Lung (tissue), 12 donors: ENCODE data around the gene ENPP1. TPM values are rescaled to one million over a fixed set of nuclear protein-coding genes. Genes with fewer than 3 reads are reported as not detected.

Source experiments
- ATAC-seq: fragments of 200-7000 bp; cut with Tn5 transposase; one replicate; pipeline ENCODE4 v1.9.1; 2020; ENCODE audit warnings: moderate number of reproducible peaks; ENCODE audit not compliant: insufficient read depth, low FRiP score
- DNase-seq, 3 donors: peaks; one replicate each; pipeline ENCODE4 v3.0.0-alpha.2; 2013 to 2017
- H3K27ac ChIP-seq, 2 donors: one replicate each; pipeline ENCODE4 v1.5.1; 2013; ENCODE audit warnings: mild to moderate bottlenecking in 2 of 2, moderate library complexity in 2 of 2, control low read depth in 1 of 2, inconsistent platforms in 1 of 2, low read depth in 1 of 2, low read length in 1 of 2
- H3K27me3 ChIP-seq, 3 donors: one replicate each; pipeline ENCODE4 v1.5.1; 2013; ENCODE audit warnings: low read length in 2 of 3; ENCODE audit not compliant: control insufficient read depth in 3 of 3, insufficient read depth in 3 of 3
- H3K36me3 ChIP-seq, 4 donors: one replicate each; pipeline ENCODE4 v1.5.1; 2013; ENCODE audit warnings: low read length in 4 of 4, mild to moderate bottlenecking in 1 of 4, moderate library complexity in 1 of 4; ENCODE audit not compliant: control insufficient read depth in 4 of 4, insufficient read depth in 4 of 4
- H3K4me1 ChIP-seq, 5 donors: one replicate each; pipeline ENCODE4 v1.5.1; 2013; ENCODE audit warnings: low read length in 5 of 5, mild to moderate bottlenecking in 2 of 5, moderate library complexity in 1 of 5; ENCODE audit not compliant: control insufficient read depth in 5 of 5, insufficient read depth in 5 of 5
- H3K4me3 ChIP-seq: one replicate; pipeline ENCODE4 v1.5.1; 2013; ENCODE audit warnings: mild to moderate bottlenecking, control low read depth, moderate library complexity
- H3K9ac ChIP-seq, 2 donors: one replicate each; pipeline ENCODE4 v1.5.1; 2013; ENCODE audit warnings: low read length in 2 of 2, control low read depth in 1 of 2; ENCODE audit not compliant: insufficient read depth in 1 of 2
- H3K9me3 ChIP-seq, 4 donors: one replicate each; pipeline ENCODE4 v1.5.1; 2013; ENCODE audit warnings: low read length in 3 of 4, mild to moderate bottlenecking in 1 of 4, moderate library complexity in 1 of 4; ENCODE audit not compliant: control insufficient read depth in 4 of 4, insufficient read depth in 3 of 4
- CTCF ChIP-seq: IDR thresholded peaks from 2 replicates; pipeline ENCODE4 v1.5.1; 2012; ENCODE audit warnings: mild to moderate bottlenecking; ENCODE audit errors: control extremely low read depth, extremely low read depth
- WGBS, 2 donors: extraction: QIAGEN DNeasy Blood & Tissue Kit; methylation state at CpG; one replicate each; pipeline ENCODE4 v1.1.7; 2013; 5-methylcytosine and 5-hydroxymethylcytosine counted together
- polyA plus RNA-seq, 2 donors: library from polyadenylated mRNA; stranded (reverse); fragments of 200-250 nt; gene quantifications; one replicate each; pipeline ENCODE4 v1.2.1, GENCODE V29; 2013
- total RNA-seq, 2 donors: library from RNA; depleted of rRNA in 1 of 2; stranded (reverse); fragments of >200 nt in 1 of 2; gene quantifications; one replicate each; pipeline ENCODE4 v1.2.1, GENCODE V29; 2014 to 2021
- donor health status: control.
- donor health status: control.
- donor health status: Bipolar disorder and iron deficiency.
- donor health status: healthy.
- donor health status: DM: yes; HTN: yes; CAD: no.

Gene ENPP1
- total and polyA plus RNA-seq, 4 donors: 0.21 to 7.3 (median 0.82) TPM

GRCh38 chr6:131877999-131878789 is 70.4 kb downstream of the ENPP1 start:
- H3K4me3 ChIP-seq: no peak overlapping the region
- TF ChIP-seq CTCF: no peak
- no peaks in the 10 kb centered on the region for H3K4me1 ChIP-seq
- no peak overlapping the region for H3K9ac ChIP-seq
- no peak overlapping the region for H3K27ac ChIP-seq
- ATAC-seq (no peak), DNase-seq (no peak)
- WGBS, 2 donors: 90 to 93% methylated on average over 4 of the region's 4 CpGs
- H3K9me3 ChIP-seq: no peaks in the 10 kb centered on the region
- H3K36me3 ChIP-seq: no peaks in the 10 kb centered on the region
- no peaks in the 10 kb centered on the region for H3K27me3 ChIP-seq

- H3K9ac ChIP-seq: no peak overlapping the region
- no peaks in the 10 kb centered on the region for H3K27me3 ChIP-seq
- H3K9me3 ChIP-seq: no peaks in the 10 kb centered on the region
- ATAC-seq: no peak
- no peak for TF ChIP-seq CTCF
- no peak overlapping the region for H3K4me3 ChIP-seq
- no peak for DNase-seq
- no peaks in the 10 kb centered on the region for H3K36me3 ChIP-seq
- WGBS, 2 donors: 83 to 89% methylated on average over 2 of the region's 2 CpGs
- H3K4me1 ChIP-seq: no peaks in the 10 kb centered on the region
- H3K27ac ChIP-seq: no peak overlapping the region
These were observed 75.2 kb downstream of the ENPP1 start for GRCh38 chr6:131883016-131883415.

GRCh38 chr6:131885237-131885636 is 77.4 kb downstream of the ENPP1 start:
- WGBS, 2 donors: 79 to 85% methylated on average over 1 of the region's 1 CpG
- ATAC-seq (no peak), DNase-seq (no peak)
- Histone ChIP-seq H3K36me3 (no peaks in the 10 kb centered on the region), H3K9me3 (no peaks in the 10 kb centered on the region), H3K27me3 (no peaks in the 10 kb centered on the region), H3K4me3 (no peak overlapping the region), H3K4me1 (no peaks in the 10 kb centered on the region), H3K27ac (no peak overlapping the region), H3K9ac (no peak overlapping the region)
- TF ChIP-seq CTCF: no peak
